ENCODE measurements around the gene ADAM10.

Gene ADAM10

DNA sequence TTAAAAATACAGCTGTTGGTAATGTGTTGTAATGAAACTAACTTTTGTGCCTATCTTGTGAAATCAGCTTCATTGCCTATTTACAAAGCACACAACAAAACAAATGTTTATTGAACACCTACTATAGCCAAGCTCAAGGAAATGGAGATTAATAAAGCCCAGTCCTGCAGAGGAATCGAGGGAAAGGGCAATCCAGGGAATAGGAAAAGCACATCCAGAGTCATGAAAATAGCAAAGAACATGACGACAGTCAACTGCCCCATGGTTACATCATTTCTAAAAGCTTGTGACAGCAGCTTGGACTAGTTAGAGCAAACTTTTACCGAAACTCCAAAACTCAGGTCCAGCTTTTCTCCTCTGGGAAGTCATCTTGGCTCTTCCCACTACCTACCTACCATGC is 160.5 kb downstream of the ADAM10 start:
- Histone ChIP-seq H3K27ac (ENCODE audit: insufficient read depth, low read depth, low read length, poor library complexity, severe bottlenecking) (no peak overlapping the region), H3K27me3 (ENCODE audit: control insufficient read depth, insufficient read depth, low read length, poor library complexity, severe bottlenecking) (no peaks in the 10 kb centered on the region), H3K36me3 (ENCODE audit: control insufficient read depth, insufficient read depth, low read length) (no peaks in the 10 kb centered on the region), H3K9me3 (ENCODE audit: control insufficient read depth, low read length) (no peaks in the 10 kb centered on the region), H3K4me3 (ENCODE audit: insufficient read depth, low read depth, low read length) (no peak overlapping the region), H3K4me1 (ENCODE audit: control insufficient read depth, insufficient read depth, low read length) (no peaks in the 10 kb centered on the region)
- 91 to 93% methylated on average over 3 of the region's 3 CpGs for WGBS, 2 experiments

DNA sequence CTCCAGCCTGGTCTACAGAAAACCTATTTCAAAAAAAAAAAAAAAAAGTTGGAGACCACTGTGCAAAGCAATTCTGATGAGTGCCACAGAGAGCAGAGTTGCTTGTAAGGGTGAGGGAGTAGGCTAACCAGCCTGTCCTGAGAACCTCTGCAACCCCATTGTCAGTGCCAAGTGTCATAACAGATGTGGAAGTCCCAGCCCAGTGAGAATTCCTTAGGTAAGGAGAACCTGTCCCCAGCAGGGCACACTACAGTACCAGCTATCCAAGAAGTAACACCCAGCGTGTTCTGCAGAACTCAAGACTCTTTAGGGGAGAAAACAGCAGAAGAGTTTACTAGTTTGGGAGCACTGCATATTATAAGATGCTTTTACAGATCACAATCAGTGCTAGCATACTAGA is 161.4 kb downstream of the ADAM10 start:
- whole genome bisulfite sequencing, 2 experiments = 81 to 100% methylated on average over 1 of the region's 1 CpG
- H3K27ac ChIP-seq (ENCODE audit: insufficient read depth, low read depth, low read length, poor library complexity, severe bottlenecking) = no peak overlapping the region
- no peaks in the 10 kb centered on the region for H3K9me3 ChIP-seq (ENCODE audit: control insufficient read depth, low read length)

DNA sequence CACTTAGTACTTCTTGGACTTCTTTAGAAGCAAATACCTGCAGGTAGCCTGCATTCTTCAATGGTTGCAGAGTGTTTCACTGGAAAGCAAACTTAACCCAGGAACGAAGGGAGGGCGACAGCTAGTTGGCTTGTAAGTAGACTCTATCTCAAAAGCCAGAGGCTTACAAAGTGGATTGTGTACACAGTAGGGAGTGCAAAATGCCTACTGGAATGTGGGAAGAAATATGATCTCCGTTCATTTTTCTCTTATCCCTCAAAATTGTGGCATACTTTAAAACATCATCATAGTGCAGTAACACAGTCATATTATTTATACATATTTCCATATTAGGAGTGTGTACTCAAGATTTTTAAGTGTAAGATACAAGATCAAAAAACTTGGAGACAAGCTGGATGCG is 162.0 kb downstream of the ADAM10 start:
- WGBS, 2 experiments = 96 to 98% methylated on average over 3 to 4 of the region's 4 CpGs
- no peak overlapping the region for H3K4me3 ChIP-seq (ENCODE audit: insufficient read depth, low read depth, low read length)

More for the DNA sequence above, 161.4 kb downstream of the ADAM10 start:
- H3K27me3 ChIP-seq (ENCODE audit: control insufficient read depth, insufficient read depth, low read length, poor library complexity, severe bottlenecking) = no peaks in the 10 kb centered on the region
- H3K36me3 ChIP-seq (ENCODE audit: control insufficient read depth, insufficient read depth, low read length) = no peaks in the 10 kb centered on the region
- H3K4me1 ChIP-seq (ENCODE audit: control insufficient read depth, insufficient read depth, low read length) = no peaks in the 10 kb centered on the region
- H3K4me3 ChIP-seq (ENCODE audit: insufficient read depth, low read depth, low read length) = no peak overlapping the region

DNA sequence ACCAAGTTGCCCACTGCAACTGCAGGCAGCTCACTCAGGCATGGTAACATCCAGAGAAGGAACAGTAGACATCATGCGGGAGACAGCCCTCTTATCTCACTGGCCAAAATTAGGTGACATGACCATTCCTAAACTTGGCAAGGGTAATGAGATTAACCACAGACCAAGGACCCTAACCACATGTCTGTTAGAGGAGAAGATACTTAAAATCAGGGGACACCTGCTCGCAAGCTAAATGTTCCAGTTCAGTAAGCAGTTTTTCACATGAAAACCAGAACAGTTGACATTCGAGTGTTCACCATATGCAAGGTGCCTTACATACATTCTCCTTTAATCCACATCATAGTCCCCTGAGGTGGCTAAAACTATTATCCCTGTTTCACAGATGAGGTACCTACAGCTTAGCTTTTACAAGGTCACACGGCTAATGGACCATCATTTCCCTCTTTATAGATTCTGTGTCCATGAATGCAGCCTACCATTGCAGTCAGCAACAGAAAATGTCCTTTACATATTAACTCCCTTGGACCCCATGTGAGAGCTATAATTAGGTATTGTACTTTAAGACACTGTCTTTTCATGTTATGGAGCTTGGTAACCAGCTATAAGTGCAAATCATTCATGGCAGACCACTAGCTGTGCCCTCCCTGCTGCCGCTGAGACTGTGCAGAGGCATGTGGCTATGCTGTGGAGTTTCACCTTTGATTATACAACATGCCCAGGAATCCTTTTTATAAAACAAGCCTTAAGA is 163.6 kb downstream of the ADAM10 start:
- 93 to 95% methylated on average over 5 of the region's 5 CpGs for WGBS, 2 experiments
- Histone ChIP-seq H3K4me3 (ENCODE audit: insufficient read depth, low read depth, low read length) (no peak overlapping the region), H3K27ac (ENCODE audit: insufficient read depth, low read depth, low read length, poor library complexity, severe bottlenecking) (no peak overlapping the region), H3K4me1 (ENCODE audit: control insufficient read depth, insufficient read depth, low read length) (no peaks in the 10 kb centered on the region), H3K9me3 (ENCODE audit: control insufficient read depth, low read length) (no peaks in the 10 kb centered on the region), H3K36me3 (ENCODE audit: control insufficient read depth, insufficient read depth, low read length) (no peaks in the 10 kb centered on the region), H3K27me3 (ENCODE audit: control insufficient read depth, insufficient read depth, low read length, poor library complexity, severe bottlenecking) (no peaks in the 10 kb centered on the region)

More for the DNA sequence above, 162.0 kb downstream of the ADAM10 start:
- Histone ChIP-seq H3K27me3 (ENCODE audit: control insufficient read depth, insufficient read depth, low read length, poor library complexity, severe bottlenecking) (no peaks in the 10 kb centered on the region), H3K27ac (ENCODE audit: insufficient read depth, low read depth, low read length, poor library complexity, severe bottlenecking) (no peak overlapping the region), H3K4me1 (ENCODE audit: control insufficient read depth, insufficient read depth, low read length) (no peaks in the 10 kb centered on the region), H3K9me3 (ENCODE audit: control insufficient read depth, low read length) (no peaks in the 10 kb centered on the region), H3K36me3 (ENCODE audit: control insufficient read depth, insufficient read depth, low read length) (no peaks in the 10 kb centered on the region)

- H3K4me1 ChIP-seq (ENCODE audit: control insufficient read depth, insufficient read depth, low read length) = no peaks in the 10 kb centered on the region
- no peaks in the 10 kb centered on the region for H3K36me3 ChIP-seq (ENCODE audit: control insufficient read depth, insufficient read depth, low read length)
- H3K9me3 ChIP-seq (ENCODE audit: control insufficient read depth, low read length) = no peaks in the 10 kb centered on the region
- H3K4me3 ChIP-seq (ENCODE audit: insufficient read depth, low read depth, low read length) = no peak overlapping the region
- H3K27me3 ChIP-seq (ENCODE audit: control insufficient read depth, insufficient read depth, low read length, poor library complexity, severe bottlenecking) = no peaks in the 10 kb centered on the region
- H3K27ac ChIP-seq (ENCODE audit: insufficient read depth, low read depth, low read length, poor library complexity, severe bottlenecking) = no peak overlapping the region
- 92% methylated on average over 6 of the region's 6 CpGs for WGBS, 2 experiments
Measured at GRCh38 chr15:58584789-58585461, 164.6 kb downstream of the ADAM10 start.

- H3K36me3 ChIP-seq (ENCODE audit: control insufficient read depth, insufficient read depth, low read length) = no peaks in the 10 kb centered on the region
- H3K9me3 ChIP-seq (ENCODE audit: control insufficient read depth, low read length) = no peaks in the 10 kb centered on the region
- 96 to 100% methylated on average over 3 of the region's 3 CpGs for WGBS, 2 experiments
- H3K4me3 ChIP-seq (ENCODE audit: insufficient read depth, low read depth, low read length) = no peak overlapping the region
- H3K27ac ChIP-seq (ENCODE audit: insufficient read depth, low read depth, low read length, poor library complexity, severe bottlenecking) = no peak overlapping the region
- H3K4me1 ChIP-seq (ENCODE audit: control insufficient read depth, insufficient read depth, low read length) = no peaks in the 10 kb centered on the region
- H3K27me3 ChIP-seq (ENCODE audit: control insufficient read depth, insufficient read depth, low read length, poor library complexity, severe bottlenecking) = no peaks in the 10 kb centered on the region
Measured at GRCh38 chr15:58583171-58583908, 166.2 kb downstream of the ADAM10 start.

DNA sequence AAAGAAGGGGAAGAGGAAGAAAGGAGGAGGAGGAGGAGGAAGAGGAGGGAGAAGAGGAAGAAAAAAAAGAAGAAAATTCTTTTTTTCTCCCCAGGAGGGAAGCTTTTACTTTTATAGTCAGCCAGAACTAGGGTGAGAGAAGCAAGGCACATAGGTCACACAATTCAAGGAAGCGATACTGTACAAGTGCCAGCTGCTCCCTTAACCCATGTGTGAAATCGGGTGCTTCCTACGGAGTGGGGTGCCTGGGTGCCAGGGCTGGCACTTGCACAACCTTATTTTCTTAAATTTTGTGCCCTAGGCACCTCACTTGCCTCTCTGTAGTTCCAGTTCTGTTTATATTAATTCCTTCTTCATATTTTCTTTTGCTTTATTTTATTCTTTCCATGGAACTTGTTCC is 167.3 kb downstream of the ADAM10 start:
- no peaks in the 10 kb centered on the region for H3K27me3 ChIP-seq (ENCODE audit: control insufficient read depth, insufficient read depth, low read length, poor library complexity, severe bottlenecking)
- no peak overlapping the region for H3K27ac ChIP-seq (ENCODE audit: insufficient read depth, low read depth, low read length, poor library complexity, severe bottlenecking)
- H3K9me3 ChIP-seq (ENCODE audit: control insufficient read depth, low read length) = no peaks in the 10 kb centered on the region
- no peak overlapping the region for H3K4me3 ChIP-seq (ENCODE audit: insufficient read depth, low read depth, low read length)
- no peaks in the 10 kb centered on the region for H3K36me3 ChIP-seq (ENCODE audit: control insufficient read depth, insufficient read depth, low read length)
- no peaks in the 10 kb centered on the region for H3K4me1 ChIP-seq (ENCODE audit: control insufficient read depth, insufficient read depth, low read length)
- WGBS, 2 experiments = 96% methylated on average over 3 of the region's 3 CpGs

DNA sequence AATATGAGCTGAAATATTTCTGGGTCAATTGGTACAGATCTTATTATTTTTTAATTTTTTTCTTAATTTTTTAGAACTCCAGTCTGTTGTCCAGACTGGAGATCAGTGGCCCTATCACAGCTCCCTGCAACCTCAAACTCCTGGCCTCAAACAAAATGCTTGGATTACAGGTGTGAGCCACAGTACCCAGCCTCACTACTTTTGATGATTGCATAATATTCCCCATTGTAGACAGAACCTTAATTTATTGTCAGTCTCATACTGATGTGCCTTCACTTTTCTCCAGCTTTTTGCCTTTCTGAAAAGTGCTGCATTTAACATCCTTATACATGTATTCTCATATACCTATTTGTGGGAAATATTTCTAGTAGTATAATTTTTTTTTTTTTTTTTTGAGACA is 172.8 kb downstream of the ADAM10 start:
- Histone ChIP-seq H3K36me3 (ENCODE audit: control insufficient read depth, insufficient read depth, low read length) (no peaks in the 10 kb centered on the region), H3K27me3 (ENCODE audit: control insufficient read depth, insufficient read depth, low read length, poor library complexity, severe bottlenecking) (no peaks in the 10 kb centered on the region), H3K27ac (ENCODE audit: insufficient read depth, low read depth, low read length, poor library complexity, severe bottlenecking) (no peak overlapping the region), H3K4me3 (ENCODE audit: insufficient read depth, low read depth, low read length) (no peak overlapping the region), H3K4me1 (ENCODE audit: control insufficient read depth, insufficient read depth, low read length) (no peaks in the 10 kb centered on the region), H3K9me3 (ENCODE audit: control insufficient read depth, low read length) (no peaks in the 10 kb centered on the region)

- H3K9me3 ChIP-seq (ENCODE audit: control insufficient read depth, low read length) = no peaks in the 10 kb centered on the region
Measured at GRCh38 chr15:58575045-58575786, 174.3 kb downstream of the ADAM10 start.

DNA sequence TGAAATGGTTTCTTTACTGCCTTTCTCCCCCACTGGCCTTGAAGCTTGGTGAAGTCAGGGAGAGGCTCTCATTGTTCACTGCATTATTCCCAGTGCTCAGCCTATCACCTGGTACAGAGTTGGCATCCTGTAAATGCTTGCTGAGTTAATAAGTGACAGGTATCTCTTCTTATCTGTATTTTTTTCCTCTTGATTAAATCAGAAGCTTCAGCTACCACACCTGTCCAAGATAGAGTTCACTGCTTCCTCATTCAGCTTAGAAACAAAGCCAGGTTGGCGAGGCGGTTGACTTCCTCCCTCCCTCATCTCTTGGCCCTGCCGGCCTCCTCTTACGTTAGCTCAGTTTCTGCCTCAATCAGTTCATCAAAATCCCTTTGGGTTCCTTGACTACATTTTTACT is 174.9 kb downstream of the ADAM10 start:
- no peaks in the 10 kb centered on the region for H3K36me3 ChIP-seq (ENCODE audit: control insufficient read depth, insufficient read depth, low read length)
- no peaks in the 10 kb centered on the region for H3K4me1 ChIP-seq (ENCODE audit: control insufficient read depth, insufficient read depth, low read length)

More at GRCh38 chr15:58575045-58575786, 174.3 kb downstream of the ADAM10 start:
- Histone ChIP-seq H3K36me3 (ENCODE audit: control insufficient read depth, insufficient read depth, low read length) (no peaks in the 10 kb centered on the region), H3K27ac (ENCODE audit: insufficient read depth, low read depth, low read length, poor library complexity, severe bottlenecking) (no peak overlapping the region), H3K4me3 (ENCODE audit: insufficient read depth, low read depth, low read length) (no peak overlapping the region), H3K27me3 (ENCODE audit: control insufficient read depth, insufficient read depth, low read length, poor library complexity, severe bottlenecking) (no peaks in the 10 kb centered on the region), H3K4me1 (ENCODE audit: control insufficient read depth, insufficient read depth, low read length) (no peaks in the 10 kb centered on the region)
- 92 to 93% methylated on average over 14 of the region's 14 CpGs for WGBS, 2 experiments

More for the DNA sequence above, 174.9 kb downstream of the ADAM10 start:
- no peak overlapping the region for H3K4me3 ChIP-seq (ENCODE audit: insufficient read depth, low read depth, low read length)
- no peak overlapping the region for H3K27ac ChIP-seq (ENCODE audit: insufficient read depth, low read depth, low read length, poor library complexity, severe bottlenecking)
- H3K9me3 ChIP-seq (ENCODE audit: control insufficient read depth, low read length) = no peaks in the 10 kb centered on the region
- H3K27me3 ChIP-seq (ENCODE audit: control insufficient read depth, insufficient read depth, low read length, poor library complexity, severe bottlenecking) = no peaks in the 10 kb centered on the region
- WGBS, 2 experiments = 94 to 97% methylated on average over 4 of the region's 4 CpGs
